Measurements from ENCODE around the gene TCP11L1.
"Not testable (repeated sequence)": the region's sequence is repeated elsewhere in the genome, so short reads cannot be mapped to it uniquely, and the experiment has no call there.

The TCP11L1 gene

DNA sequence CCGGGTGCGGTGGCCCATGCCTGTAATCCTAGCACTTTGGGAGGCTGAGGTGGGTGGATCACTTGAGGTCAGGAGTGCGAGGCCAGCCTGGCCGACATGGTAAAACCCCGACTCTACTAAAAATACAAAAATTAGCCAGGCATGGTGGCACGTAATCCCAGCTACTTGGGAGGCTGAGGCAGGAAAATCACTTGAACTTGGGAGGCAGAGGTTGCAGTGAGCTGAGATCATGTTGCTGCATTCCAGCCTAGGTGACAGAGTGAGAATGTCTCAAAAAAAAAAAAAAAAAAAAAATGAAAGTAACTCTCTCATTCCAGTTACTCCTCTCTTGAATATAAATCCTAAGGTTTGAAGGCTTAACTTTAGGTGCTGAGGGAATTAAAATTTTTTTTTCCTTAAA, 10.2 kb upstream of the TCP11L1 start:
- not testable (repeated sequence) for DNase-seq

DNA sequence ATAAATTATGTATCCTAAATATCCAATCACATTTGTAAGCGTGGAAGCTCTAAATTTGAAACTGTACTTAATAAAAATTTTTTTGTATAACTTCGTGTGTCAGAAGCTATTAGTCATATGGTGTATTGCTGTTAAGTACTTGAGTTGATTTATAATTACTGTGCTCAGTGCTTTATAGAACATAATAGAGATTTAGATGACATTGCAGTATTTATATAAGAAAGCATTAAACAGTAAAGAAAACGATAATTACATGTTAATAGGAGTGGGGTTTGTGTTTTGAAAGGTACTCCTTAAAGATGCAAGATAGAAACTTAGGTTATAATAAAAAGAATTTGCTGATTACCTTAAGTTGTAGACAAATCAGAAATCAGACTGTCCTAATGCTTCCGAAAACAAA, 5.9 kb upstream of the TCP11L1 start:
- no peak for DNase-seq

DNA sequence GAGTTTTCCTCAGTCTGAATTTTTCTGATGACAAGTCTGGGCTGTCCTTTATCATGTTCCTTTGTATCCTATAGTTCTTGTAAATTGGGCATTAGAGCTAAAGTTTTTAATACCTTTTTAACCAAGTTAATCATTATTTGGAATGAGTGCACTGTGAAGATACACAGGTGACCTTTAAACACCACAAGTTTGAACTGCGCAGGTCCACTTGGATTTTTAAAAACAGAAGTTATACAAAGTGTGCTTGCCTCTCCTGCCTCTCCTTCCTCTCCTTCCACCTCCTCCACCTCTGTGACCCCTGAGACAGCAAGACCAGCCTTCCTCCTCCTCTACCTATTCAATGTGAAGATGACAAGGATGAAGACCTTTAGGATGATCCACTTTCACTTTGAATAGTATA, 4.4 kb upstream of the TCP11L1 start:
- DNase-seq, result no peak

DNA sequence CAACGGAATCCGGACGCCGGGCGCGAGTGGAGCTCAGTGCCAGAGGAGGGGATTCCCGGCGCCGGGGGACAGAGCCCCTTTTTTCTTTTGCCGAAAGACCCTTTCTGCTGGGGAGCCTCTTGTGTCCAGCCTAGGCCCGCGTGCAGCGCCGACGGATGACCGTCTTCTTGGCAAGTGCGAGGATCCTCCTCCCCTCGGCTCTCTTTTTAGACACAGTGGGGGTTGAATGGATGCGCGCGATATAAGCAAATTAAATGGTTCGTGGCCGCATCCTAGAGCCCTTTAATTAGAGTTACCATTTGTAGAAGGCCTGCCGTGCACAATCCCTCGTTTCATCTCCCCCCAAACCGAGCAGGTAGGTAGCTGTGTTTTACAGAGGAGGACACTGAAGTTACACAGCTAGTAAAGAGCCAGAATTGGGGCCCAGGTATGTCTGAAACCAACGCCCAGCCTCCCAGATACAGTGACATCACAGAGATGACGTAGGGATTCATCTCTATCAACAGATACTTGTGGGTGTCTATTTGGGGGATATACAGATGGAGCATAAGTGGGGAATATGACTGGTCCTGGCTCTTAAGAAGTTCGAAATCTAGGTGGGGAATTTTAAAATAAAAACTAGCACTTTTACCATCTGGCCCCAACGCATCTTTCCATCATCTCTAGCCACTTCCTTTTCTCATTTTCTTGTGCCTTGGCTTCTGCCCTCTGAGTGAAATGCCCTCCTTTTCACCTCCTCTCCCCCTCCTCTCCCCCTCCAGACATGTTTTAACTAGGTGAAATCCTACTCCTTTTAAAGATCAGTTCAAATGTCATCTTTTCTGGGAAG, 875 bp downstream of the TCP11L1 start:
- DNase-seq, result peak; percentile 38 to 65

DNA sequence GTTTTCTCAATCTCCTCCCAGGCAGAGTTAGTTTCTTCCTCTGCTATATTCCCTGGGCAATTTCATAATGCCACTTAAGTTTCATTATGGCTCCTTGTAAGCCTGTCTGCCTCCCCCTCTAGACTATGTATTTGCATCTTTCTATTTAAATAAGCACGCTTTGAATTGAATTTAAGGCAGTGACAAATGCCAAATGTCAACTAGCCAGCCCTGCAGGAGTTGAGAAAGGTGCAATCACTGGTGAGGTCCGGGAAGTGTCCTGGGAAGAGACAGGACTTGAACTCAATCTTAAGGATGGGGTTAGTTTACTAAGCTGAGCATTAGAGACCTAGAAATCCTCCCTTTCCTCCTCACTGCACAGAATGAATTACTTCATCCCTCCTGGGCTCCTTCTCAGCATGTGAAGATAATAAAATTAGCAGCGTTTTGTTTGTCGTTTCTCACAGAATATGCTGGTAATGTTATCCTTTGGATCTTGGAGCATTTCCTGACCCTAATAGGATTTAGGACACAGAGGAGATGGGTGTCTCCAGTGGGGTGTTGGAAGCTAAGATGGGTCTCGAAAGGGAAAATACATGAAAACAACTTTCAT, 1.6 kb downstream of the TCP11L1 start:
- DNase-seq, result no peak

DNA sequence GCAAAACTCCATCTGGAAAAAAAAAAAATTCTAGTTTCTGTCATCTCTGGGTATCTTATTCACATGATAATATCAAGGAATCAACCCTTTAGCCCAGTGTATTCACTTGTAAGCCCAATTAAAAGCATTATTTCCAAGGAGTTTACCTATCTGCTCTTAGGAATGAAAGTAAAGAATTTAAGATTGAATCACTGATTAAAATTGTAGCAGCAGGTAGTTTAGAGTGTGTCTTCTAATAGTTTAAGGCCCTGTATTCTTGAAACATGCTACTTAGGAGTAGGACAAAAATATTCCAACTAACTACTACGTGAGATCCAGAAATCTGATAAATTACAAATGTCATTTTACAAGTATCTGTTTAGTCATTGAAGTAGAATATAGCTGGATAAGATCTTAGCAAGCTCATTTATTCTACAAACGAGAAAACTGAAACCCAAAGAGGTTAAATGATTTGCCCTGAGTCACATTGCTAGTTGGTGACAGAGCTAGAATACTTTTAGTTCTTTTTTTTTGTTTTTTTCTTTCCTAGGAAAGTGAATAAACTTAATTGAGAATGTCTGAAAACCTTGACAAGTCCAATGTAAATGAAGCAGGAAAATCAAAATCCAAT, 4.0 kb downstream of the TCP11L1 start:
- no peak for DNase-seq

DNA sequence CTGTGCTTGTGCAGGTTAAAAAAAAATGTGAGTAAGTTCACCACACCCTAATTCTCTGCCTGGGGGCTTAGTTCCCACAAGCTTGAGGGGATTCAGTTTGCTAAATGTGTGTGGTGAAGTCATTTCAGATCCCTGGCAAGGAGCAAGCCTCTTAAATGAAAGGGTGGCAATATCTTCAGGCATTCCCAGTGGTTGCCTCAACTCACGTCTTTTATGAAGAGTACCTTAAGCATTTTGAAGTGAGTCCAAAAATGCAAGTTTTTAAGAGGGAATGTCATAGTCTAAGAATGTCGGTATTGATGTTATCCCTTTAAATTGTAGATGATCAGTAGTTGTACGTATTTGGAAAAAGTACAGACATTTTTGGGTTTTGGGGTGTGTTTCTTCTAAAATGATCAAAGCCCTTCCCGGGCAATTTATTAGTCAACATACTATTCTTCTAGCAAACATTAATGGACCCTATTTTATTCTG, 4.9 kb downstream of the TCP11L1 start:
- no peak for DNase-seq

DNA sequence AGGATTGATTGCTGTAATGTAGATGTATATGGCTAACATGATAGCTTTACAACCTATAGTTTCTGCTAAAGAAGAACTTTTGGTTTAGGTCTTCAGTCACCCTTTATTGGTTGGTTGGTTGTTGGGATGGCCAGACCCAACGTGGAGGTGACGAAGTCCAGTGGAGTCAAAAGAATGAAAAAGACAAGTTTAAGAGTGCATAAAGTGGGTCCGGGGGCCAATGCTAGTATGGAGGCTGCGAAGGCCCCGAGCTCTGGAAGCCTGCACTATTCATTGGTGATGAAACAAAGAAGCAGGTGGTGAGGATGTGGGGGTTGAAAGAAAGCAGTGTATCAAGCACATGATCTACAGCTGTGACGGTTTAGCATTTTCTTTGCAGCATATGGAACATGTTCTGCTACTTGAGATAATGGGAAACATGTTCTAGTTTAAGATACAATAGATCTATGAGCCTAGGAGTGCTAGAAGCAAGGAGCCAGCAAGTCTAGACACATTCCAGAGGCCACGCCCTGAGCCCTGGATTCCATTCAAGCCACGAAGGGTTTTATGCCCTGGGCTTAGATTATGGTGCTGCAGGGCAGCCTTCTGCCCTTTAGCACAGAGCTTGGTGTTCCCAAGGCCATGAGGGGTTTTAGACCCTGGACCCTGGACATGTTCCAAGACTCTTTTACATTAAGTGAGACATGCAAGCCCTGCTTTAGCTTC, 6.3 kb downstream of the TCP11L1 start:
- DNase-seq, result no peak

DNA sequence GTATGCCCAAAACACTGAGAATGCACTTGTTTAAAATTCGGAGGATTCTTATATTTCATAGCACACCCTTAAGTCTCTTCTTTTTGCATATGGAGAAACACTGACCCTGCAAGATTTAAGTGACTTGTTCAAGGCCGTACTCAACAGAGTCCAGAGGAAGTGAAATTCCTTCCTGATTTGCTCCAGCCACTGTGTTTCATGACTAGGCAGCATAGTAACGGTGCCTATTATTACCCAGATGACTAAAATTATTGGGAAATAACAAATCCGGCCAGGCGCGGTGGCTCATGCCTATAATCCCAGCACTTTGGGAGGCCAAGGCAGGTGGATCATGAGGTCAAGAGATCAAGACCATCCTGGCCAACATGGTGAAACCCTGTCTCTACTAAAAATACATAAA, 9.3 kb downstream of the TCP11L1 start:
- DNase-seq, result peak in 1 of 2 donors; percentile 30

DNA sequence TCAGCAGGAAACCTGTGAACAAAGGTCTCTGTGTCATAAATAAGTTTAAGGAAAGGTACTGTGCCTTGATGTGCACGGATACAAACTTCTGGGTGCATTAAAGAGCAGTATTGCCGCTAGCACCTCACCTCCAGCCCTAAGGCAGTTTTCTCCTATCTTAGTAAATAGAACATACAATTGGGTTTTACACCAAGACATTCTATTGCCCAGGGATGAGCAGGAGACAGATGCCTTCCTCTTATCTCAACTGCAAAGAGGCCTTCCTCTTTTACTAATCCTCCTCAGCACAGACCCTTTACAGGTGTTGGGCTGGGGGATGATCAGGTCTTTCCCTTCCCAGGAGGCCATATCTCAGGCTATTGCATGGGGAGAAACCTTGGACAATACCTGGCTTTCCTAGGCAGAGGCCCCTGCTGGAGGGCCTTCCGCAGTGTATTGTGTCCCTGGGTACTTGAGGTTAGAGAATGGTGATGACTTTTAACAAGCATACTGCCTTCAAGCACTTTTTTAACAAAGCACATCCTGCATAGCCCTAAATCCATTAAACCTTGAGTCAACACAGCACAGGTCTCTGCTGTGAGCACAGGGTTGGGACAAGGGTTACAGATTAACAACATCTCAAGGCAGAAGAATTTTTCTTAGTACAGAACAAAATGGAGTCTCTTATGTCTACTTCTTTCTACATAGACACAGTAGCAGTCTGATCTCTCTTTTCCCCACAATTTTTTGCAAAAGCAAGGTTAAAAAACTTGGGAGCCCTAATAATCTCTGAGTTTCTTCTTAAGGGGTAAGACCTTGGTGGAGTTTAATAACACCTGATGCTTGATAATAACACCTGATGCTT, 10.4 kb downstream of the TCP11L1 start:
- not testable (repeated sequence) for DNase-seq

DNA sequence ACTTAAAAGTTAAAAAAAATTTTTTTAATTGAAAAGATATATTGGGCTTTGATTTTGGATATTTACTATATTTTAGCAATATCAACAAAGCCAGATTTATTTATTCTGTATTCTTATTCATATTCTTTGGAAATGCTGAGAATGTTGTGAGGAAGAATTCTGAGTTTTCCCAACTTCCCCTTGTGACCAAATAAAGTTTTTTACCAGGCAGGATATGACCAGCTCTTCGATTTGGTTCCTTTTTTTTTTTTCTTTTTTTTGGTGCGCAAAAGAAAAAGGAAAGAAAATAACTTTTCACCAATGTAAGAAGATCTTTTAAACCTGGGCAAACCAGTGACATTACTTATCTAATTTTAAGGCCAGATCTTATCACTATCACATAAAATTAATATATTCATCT, 12.9 kb downstream of the TCP11L1 start:
- DNase-seq, result no peak

DNA sequence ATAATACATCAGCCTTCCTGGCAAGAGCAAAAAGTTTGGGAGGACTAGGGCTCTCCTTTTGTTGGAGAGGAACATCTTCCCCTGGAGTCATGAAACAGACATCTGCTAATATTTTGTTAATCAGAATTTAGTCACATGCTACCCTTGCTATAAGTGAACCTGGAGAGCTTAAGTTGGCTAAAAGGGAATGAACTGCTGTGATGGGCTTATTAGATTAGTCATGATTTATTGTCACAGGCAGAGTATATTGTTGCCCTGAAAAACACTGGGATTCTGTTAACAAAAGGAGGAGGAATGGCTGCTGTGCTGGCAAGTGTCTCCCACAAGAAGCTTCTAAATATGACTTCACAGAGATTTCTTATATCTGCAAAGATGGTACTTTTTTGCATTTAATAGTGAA, 16.0 kb downstream of the TCP11L1 start:
- DNase-seq, result no peak

DNA sequence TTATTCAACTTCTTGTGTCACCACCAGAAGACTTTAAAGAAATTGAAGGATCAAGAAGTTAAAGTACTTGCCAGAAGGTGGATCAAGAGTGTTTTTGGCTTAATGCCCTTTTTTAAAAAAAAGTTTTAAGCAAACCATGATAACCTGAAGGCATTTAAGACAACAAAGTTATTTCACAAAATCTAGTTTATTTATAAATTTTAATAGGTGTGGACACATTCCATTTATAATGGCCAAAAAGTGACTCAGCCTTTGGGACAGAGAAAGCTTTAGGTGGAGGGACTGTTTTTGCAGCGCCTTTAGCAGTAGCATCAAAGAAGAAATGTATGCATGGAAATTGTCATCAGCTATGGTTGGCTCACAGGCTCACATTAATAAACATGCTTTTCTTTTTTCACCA, 17.9 kb downstream of the TCP11L1 start:
- no peak for DNase-seq

DNA sequence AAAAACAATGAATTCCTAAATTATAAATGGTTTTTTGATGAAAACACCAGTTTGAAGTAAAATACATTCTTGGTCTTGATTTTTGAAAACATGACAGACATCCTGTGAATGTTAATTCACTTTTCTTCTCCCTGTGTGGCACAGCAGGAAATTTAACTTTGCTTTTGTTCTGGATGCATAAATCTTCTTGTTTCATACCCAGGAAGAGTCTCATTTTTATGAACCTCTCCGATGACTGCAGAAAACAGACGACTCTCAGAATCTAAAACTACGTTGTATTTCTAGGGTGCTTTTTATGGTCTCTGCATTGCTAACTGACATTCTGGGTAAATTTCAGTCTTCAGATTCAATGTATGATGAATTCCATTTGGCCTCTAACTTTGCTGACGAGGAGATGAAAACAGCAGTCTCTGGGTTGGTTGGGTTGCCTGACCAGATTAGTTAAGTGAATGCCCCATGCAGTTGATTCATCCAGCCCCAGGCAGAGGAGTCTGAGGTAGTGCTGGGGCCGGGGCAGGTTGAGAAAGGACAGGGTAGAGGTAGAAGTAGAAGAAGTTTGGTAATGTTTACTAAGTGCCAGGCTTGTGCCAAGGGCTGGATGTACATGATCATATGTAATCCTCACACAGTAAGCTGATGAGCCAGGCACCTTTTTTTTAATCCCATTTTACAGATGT, 20.1 kb downstream of the TCP11L1 start:
- DNase-seq, result no peak

DNA sequence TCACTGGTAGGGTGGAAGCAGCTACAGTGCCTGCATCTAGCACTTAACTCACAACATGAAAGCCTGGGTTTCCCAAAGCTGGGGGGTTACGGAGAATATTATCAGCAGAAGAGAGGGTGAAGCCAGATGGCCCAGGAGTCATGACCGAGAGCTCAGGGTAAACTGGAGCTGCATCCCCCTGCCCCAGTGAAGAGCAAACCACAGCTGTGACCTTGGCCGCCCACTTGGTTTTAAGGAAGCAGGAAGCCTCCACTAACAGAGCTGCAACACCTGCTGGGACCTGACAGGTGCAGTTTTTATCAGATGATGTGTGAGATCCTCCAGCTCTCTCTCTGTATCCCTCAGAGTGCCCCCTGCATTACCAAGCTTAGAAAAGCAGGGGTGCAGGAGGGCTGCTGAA, 20.9 kb downstream of the TCP11L1 start:
- no peak for DNase-seq

DNA sequence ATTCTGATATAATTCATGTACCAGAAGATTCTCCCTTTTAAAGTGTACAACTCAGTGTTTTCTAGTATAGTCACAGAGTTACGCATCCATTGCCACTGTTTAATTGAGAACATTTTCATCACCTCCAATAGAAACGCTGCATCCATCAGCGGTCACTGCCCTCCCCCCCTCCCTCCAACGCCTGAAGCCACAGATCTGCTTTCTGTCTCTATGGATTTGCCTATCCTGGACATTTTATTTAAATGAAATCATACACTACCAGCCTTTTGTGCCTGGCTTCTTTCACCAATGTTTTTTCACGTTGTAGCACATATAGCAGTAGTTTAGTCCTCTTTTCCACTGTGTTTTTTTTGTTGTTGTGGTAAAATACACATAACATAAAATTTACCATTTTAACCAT, 22.8 kb downstream of the TCP11L1 start:
- DNase-seq, result no peak

DNA sequence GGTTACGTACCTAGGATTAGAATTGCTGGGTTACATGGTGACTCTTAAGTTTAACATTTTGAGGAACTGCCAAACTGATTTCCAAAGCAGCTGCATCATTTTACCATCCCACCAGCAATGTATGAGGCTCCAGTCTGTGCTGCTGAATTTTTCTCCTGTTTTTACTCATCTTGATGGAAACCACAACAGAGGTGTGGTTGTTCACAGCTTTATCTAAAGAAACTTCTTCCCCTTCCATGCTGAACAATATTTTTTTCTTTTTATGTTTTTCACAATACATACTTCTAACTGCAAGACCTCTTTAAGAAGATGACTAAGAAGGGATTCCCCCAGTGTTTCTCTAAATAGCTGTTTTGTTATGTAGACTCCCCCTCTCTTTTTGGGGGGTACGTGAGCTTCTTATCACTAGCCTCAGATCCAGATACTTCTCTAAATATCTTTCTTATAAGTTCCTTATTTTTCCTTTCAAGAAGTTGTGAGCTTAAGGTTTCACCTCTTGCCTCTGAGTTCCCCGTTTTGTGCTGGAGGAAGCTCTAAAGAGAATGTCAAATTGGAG, 24.0 kb downstream of the TCP11L1 start:
- no peak for DNase-seq

DNA sequence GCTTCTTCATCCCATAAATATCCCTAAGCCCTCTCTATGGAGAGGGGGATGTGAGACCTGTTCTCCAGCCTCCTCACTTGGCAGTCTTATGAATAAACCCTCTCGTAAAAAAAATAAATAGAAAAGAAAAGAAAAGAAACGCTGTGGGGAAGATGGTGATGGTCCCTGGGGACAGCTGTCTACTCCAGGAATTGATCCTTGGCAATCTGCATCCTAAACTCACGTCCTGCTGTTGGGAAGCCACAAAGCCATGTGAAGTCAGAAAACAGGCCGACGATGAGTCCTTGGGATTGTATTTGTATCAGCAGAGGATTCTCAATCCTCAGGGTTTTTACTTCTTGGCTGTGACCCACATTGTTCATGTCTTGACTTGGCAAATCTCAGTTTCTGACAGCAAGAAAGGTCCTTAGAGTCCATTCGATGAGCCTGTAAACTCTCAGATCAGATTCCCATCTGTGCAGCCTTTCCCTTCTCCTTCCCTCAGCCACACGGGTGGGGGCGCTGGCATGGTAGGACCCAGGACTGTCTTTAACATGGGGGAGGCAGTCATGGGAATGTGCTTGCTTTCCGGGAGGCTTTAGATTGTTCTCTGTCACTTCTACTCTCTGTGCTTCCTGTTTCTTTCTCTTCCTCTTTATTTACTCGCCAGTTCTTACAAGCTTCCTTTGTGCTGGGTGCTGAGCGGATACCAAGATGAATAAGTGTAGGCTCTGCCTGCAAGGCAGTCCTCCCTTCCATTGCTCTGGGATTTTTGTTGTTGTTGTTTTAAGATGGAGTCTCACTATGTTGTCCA, 24.9 kb downstream of the TCP11L1 start:
- no peak for DNase-seq

DNA sequence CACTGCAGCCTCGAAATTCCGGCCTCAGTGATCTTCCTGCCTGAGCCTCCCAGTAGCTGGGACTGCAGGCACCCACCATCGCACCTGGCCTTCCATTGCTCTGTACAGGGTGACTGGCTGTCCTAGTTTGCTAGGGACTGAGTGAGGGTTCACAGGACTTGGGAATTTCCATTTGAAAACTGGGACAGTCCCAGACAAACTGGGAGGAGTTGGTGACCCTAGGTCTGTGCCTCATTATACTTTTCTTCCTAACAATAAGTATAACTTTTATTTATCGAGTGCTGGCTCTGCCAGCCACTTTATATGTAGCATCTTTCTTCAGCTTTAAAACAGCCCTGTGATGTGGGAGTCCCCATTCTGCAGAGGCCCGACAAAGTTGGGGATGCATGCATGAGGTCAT, 25.5 kb downstream of the TCP11L1 start:
- no peak for DNase-seq

DNA sequence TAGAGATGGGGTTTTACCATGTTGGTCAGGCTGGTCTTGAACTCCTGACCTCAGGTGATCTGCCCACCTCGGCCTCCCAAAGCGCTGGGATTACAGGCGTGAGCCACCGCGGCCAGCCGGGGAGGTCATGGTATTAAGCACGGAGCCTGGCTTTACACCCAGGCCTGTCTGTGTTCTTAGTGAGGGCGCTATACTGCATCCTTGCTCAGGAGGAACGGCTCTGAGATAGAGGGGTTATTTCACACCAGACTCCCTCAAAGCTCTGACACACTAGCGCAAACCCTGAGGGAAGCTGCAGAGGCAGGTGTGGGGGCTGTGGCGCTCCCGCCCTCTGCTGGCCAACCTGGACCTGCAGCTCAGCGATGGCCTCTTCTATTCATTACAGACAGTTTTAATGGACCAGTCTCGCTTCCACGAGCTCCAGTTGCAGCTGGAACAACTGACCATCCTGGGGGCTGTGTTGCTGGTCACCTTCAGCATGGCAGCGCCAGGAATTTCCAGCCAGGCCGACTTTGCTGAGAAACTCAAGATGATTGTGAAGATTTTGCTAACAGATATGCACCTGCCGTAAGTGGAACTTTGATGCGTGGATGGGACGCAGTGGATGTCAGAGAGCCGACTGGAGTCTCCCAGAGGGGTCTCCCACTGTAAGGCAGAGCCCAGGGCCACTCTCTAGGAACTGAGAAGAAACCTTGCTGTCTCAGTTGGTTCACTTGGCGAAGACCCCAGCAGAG, 26.2 kb downstream of the TCP11L1 start:
- DNase-seq, result peak; percentile 69 to 74
